HUDEP-2 (cell line): ENCODE results near the gene FBXO33.
A peak's percentile ranks its signal among the peaks of the same experiment; 100 is the strongest.

Source experiments
- DNase-seq, 76 experiments: peaks; one replicate each; lab custom pipeline; 2025; ENCODE audit not compliant: unreplicated experiment in 76 of 76; lab: John Stamatoyannopoulos, UW

FBXO33 gene

GRCh38 chr14:39432179-39432618 lies at the start of gene FBXO33:
FBXO33 (minus strand) TSS chr14:39432433; CDS start chr14:39432162, 271 bp downstream.
- DNase-seq, result peak; percentile 35 to 98 (median 90)

- no peak for DNase-seq
These were observed 42.2 kb upstream of the FBXO33 start for GRCh38 chr14:39474416-39474911.

- DNase-seq, result no peak
These were observed 39.8 kb upstream of the FBXO33 start for GRCh38 chr14:39472078-39472477.

- peak in 12 of 76 experiments; percentile 1 to 18 (median 4) for DNase-seq
These were observed 37.0 kb upstream of the FBXO33 start for GRCh38 chr14:39469094-39469710.

- DNase-seq, result peak in 22 of 76 experiments; percentile 2 to 55 (median 16)
These were observed 35.8 kb upstream of the FBXO33 start for GRCh38 chr14:39467889-39468524.

- DNase-seq, result no peak
These were observed 27.7 kb upstream of the FBXO33 start for GRCh38 chr14:39459795-39460478.

GRCh38 chr14:39456702-39457250 lies 24.5 kb upstream of the FBXO33 start:
- DNase-seq, result no peak

GRCh38 chr14:39454906-39455539 lies 22.8 kb upstream of the FBXO33 start:
- no peak for DNase-seq

GRCh38 chr14:39452680-39453079 lies 20.4 kb upstream of the FBXO33 start:
- DNase-seq, result no peak

GRCh38 chr14:39451811-39452210 lies 19.6 kb upstream of the FBXO33 start:
- DNase-seq, result no peak

- DNase-seq, result peak in 14 of 76 experiments; percentile 6 to 47 (median 36)
These were observed 15.0 kb upstream of the FBXO33 start for GRCh38 chr14:39447175-39447661.

GRCh38 chr14:39446131-39446744 lies 14.0 kb upstream of the FBXO33 start:
- no peak for DNase-seq

- DNase-seq, result peak in 2 of 76 experiments; percentile 13 to 20
These were observed 10.1 kb upstream of the FBXO33 start for GRCh38 chr14:39442293-39442692.

GRCh38 chr14:39441805-39442204 lies 9.6 kb upstream of the FBXO33 start:
- DNase-seq, result no peak

GRCh38 chr14:39440975-39441374 lies 8.7 kb upstream of the FBXO33 start:
- DNase-seq, result no peak

GRCh38 chr14:39435241-39435640 lies 3.0 kb upstream of the FBXO33 start:
- no peak for DNase-seq

GRCh38 chr14:39434401-39434800 lies 2.2 kb upstream of the FBXO33 start:
- DNase-seq, result no peak

GRCh38 chr14:39433452-39433813 lies 1.2 kb upstream of the FBXO33 start:
- DNase-seq, result no peak

- peak in 52 of 76 experiments; percentile 29 to 87 (median 59) for DNase-seq
These were observed 602 bp upstream of the FBXO33 start for GRCh38 chr14:39432619-39433451.
